Measurements from ENCODE around the gene SYNCRIP. TPM values are rescaled to one million over a fixed set of nuclear protein-coding genes. Genes with fewer than 3 reads are reported as not detected.
"Not testable (repeated sequence)": the region's sequence is repeated elsewhere in the genome, so short reads cannot be mapped to it uniquely, and the experiment has no call there.

SYNCRIP gene
- total RNA-seq, 1 experiment from 2014 or later, result 145 TPM

GRCh38 chr6:85569323-85569722 is 73.4 kb downstream of the SYNCRIP start:
- BruUV-seq (replicated peaks), result no TSS peak
- Histone ChIP-seq H3K36me3 (ENCODE audit: control insufficient read depth, insufficient read depth, low read length) (no peaks in the 10 kb centered on the region), H3K27me3 (replicated peaks; ENCODE audit: control insufficient read depth, insufficient read depth, low read length) (no peaks in the 10 kb centered on the region), H3K4me3 (ENCODE audit: low read depth, low read length) (no peak overlapping the region), H3K9me3 (no peaks in the 10 kb centered on the region), H3K4me1 (no peaks in the 10 kb centered on the region)
- Mint-ChIP-seq H3K36me3 (ENCODE audit: insufficient read depth, unreplicated experiment) (peaks cover 2% of the 10 kb centered on the region), H3K9me3 (ENCODE audit: unreplicated experiment) (no peaks in the 10 kb centered on the region), H3K4me3 (ENCODE audit: unreplicated experiment) (no peak overlapping the region), H3K4me1 (ENCODE audit: low read depth, unreplicated experiment) (no peaks in the 10 kb centered on the region), H3K27me3 (ENCODE audit: insufficient read depth, unreplicated experiment) (no peaks in the 10 kb centered on the region), H3K27ac (ENCODE audit: unreplicated experiment) (no peak overlapping the region)
- intact Hi-C loops (cut with micrococcal nuclease; ENCODE audit: unreplicated experiment), result no loop called here
- ChIA-PET CTCF (no interaction called here), POLR2A (no interaction called here)
- TF ChIP-seq CTCF (IDR thresholded peaks at IDR 0.05; ENCODE audit: insufficient read depth in 1 of 2, low read depth in 1 of 2, low read length in 1 of 2, severe bottlenecking in 1 of 2, unreplicated experiment in 1 of 2), result no peak
- DNase-seq, result no peak

- Histone ChIP-seq H3K4me1 (no peaks in the 10 kb centered on the region), H3K36me3 (ENCODE audit: control insufficient read depth, insufficient read depth, low read length) (no peaks in the 10 kb centered on the region), H3K27me3 (replicated peaks; ENCODE audit: control insufficient read depth, insufficient read depth, low read length) (no peaks in the 10 kb centered on the region), H3K9me3 (no peaks in the 10 kb centered on the region), H3K4me3 (ENCODE audit: low read depth, low read length) (no peak overlapping the region)
- no peak for TF ChIP-seq CTCF (IDR thresholded peaks at IDR 0.05; ENCODE audit: insufficient read depth in 1 of 2, low read depth in 1 of 2, low read length in 1 of 2, severe bottlenecking in 1 of 2, unreplicated experiment in 1 of 2)
- ChIA-PET CTCF (no interaction called here), POLR2A (no interaction called here)
- Mint-ChIP-seq H3K36me3 (ENCODE audit: insufficient read depth, unreplicated experiment) (peaks cover 6% of the 10 kb centered on the region), H3K27ac (ENCODE audit: unreplicated experiment) (no peak overlapping the region), H3K4me1 (ENCODE audit: low read depth, unreplicated experiment) (no peaks in the 10 kb centered on the region), H3K27me3 (ENCODE audit: insufficient read depth, unreplicated experiment) (no peaks in the 10 kb centered on the region), H3K9me3 (ENCODE audit: unreplicated experiment) (no peaks in the 10 kb centered on the region), H3K4me3 (ENCODE audit: unreplicated experiment) (no peak overlapping the region)
- intact Hi-C loops (cut with micrococcal nuclease; ENCODE audit: unreplicated experiment), result no loop called here
- BruUV-seq (replicated peaks), result no TSS peak
- no peak for DNase-seq
Observed at GRCh38 chr6:85568411-85568810, 74.3 kb downstream of the SYNCRIP start.

- no peaks in the 10 kb centered on the region for H3K4me1 Mint-ChIP-seq (ENCODE audit: low read depth, unreplicated experiment)
- H3K9me3 Mint-ChIP-seq (ENCODE audit: unreplicated experiment), result no peaks in the 10 kb centered on the region
- no peaks in the 10 kb centered on the region for H3K27me3 Mint-ChIP-seq (ENCODE audit: insufficient read depth, unreplicated experiment)
- TF ChIP-seq CTCF (IDR thresholded peaks at IDR 0.05; ENCODE audit: insufficient read depth in 1 of 2, low read depth in 1 of 2, low read length in 1 of 2, severe bottlenecking in 1 of 2, unreplicated experiment in 1 of 2), result no peak
- no peak overlapping the region for H3K4me3 Mint-ChIP-seq (ENCODE audit: unreplicated experiment)
- no TSS peak for BruUV-seq (replicated peaks)
- H3K36me3 Mint-ChIP-seq (ENCODE audit: insufficient read depth, unreplicated experiment), result peaks cover 14% of the 10 kb centered on the region
- Histone ChIP-seq H3K4me3 (ENCODE audit: low read depth, low read length) (no peak overlapping the region), H3K36me3 (ENCODE audit: control insufficient read depth, insufficient read depth, low read length) (no peaks in the 10 kb centered on the region), H3K27me3 (replicated peaks; ENCODE audit: control insufficient read depth, insufficient read depth, low read length) (no peaks in the 10 kb centered on the region), H3K4me1 (no peaks in the 10 kb centered on the region), H3K9me3 (no peaks in the 10 kb centered on the region)
- intact Hi-C loops (cut with micrococcal nuclease; ENCODE audit: unreplicated experiment), result no loop called here
- H3K27ac Mint-ChIP-seq (ENCODE audit: unreplicated experiment), result no peak overlapping the region
- no peak for DNase-seq
- CTCF ChIA-PET, result no interaction called here
- POLR2A ChIA-PET, result no interaction called here
Observed at GRCh38 chr6:85565736-85566135, 77.0 kb downstream of the SYNCRIP start.

DNA sequence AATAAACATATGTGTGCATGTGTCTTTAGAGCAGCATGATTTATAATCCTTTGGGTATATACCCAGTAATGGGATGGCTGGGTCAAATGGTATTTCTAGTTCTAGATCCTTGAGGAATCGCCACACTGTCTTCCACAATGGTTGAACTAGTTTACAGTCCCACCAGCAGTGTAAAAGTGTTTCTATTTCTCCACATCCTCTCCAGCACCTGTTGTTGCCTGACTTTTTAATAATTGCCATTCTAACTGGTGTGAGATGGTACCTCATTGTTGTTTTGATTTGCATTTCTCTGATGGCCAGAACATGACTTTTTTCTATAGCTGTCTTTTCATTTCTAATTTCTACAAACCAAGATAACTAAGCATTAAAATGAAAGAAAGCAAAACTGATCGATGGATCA is 78.5 kb downstream of the SYNCRIP start:
- H3K4me3 Mint-ChIP-seq (ENCODE audit: unreplicated experiment); H3K27me3 Mint-ChIP-seq (ENCODE audit: insufficient read depth, unreplicated experiment); H3K9me3 Mint-ChIP-seq (ENCODE audit: unreplicated experiment); H3K4me3 ChIP-seq (ENCODE audit: low read depth, low read length); intact Hi-C loops (cut with micrococcal nuclease; ENCODE audit: unreplicated experiment); H3K4me1 Mint-ChIP-seq (ENCODE audit: low read depth, unreplicated experiment); H3K27me3 ChIP-seq (replicated peaks; ENCODE audit: control insufficient read depth, insufficient read depth, low read length); H3K9me3 ChIP-seq; H3K27ac Mint-ChIP-seq (ENCODE audit: unreplicated experiment); BruUV-seq (replicated peaks); H3K4me1 ChIP-seq; POLR2A ChIA-PET; DNase-seq; CTCF ChIA-PET; H3K36me3 ChIP-seq (ENCODE audit: control insufficient read depth, insufficient read depth, low read length): not testable (repeated sequence)
- H3K36me3 Mint-ChIP-seq (ENCODE audit: insufficient read depth, unreplicated experiment), result peaks cover 14% of the 10 kb centered on the region
